NCI-H1105 treated with DMSO at 0.1 percent for 48 hours (cell line): ENCODE results near the gene ZP4.

ENCODE experiments used
- DNase-seq: peaks from one replicate; lab custom pipeline; 2025; lab: John Stamatoyannopoulos, UW

Gene ZP4

GRCh38 chr1:237890822-237891221 is at the start of gene ZP4:
ZP4 (minus strand) TSS chr1:237890922; CDS start chr1:237890635, 287 bp downstream.
- no peak for DNase-seq

GRCh38 chr1:237938553-237938952 is 47.8 kb upstream of the ZP4 start:
- DNase-seq: no peak

- DNase-seq: no peak
These were observed 47.3 kb upstream of the ZP4 start for GRCh38 chr1:237938068-237938467.

DNA sequence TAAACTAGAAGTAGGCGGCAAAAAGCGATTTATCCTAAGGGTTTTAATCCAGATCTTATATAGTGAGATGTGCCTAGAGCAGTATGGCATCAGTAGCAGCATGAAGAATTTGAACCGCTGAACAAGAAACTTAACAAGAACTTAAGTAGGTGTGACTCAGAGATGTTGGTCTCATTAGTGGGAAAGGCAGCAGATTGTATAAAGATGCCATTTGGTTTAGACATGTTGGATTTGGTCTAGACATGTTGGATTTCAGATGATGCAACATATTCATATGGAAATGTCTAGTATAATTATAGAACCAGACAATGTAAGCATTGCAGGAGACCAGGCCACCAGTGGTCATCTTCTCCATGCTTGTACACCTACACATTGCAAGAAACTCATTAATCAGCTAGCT is 42.1 kb upstream of the ZP4 start:
- no peak for DNase-seq

DNA sequence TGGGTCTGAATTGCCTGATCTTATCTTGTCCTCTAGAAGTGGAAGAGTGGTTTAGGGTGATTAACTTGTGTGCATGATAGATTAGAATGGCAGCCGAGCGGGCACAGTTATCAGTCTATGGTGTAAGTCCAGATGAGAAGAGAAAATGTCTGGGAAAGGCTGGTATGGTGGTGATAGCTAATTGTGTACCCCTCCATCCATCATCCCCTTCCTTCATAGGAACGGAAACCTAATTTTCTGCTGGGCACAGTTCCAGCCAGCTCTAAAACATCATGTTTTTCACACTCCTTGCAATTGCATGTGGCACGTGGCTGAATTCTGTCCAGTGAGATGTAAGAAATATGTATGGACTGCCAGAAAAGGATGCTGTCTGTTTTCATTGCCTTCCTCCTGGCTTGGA is 40.9 kb upstream of the ZP4 start:
- no peak for DNase-seq

GRCh38 chr1:237927198-237927597 is 36.5 kb upstream of the ZP4 start:
- no peak for DNase-seq

GRCh38 chr1:237921306-237921705 is 30.6 kb upstream of the ZP4 start:
- no peak for DNase-seq

GRCh38 chr1:237913345-237913744 is 22.6 kb upstream of the ZP4 start:
- DNase-seq: no peak

DNA sequence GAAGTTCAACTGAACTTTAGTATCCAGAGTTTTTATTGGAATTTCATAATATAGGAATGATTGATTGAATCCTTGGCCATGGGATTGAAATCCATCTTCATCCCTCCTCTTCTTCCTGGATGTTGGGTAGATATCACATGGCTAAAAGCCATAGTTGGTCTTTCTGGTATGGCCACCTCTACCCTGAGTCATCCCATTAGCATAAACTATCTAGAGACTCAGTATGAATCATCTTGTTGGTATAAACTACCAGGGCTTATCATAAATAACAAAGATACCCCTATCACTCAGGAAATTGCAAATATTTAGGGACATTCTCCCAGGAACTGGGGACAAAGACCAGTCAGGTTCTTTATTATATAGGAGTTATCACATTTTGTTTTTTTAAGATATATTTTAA is 21.2 kb upstream of the ZP4 start:
- no peak for DNase-seq

DNA sequence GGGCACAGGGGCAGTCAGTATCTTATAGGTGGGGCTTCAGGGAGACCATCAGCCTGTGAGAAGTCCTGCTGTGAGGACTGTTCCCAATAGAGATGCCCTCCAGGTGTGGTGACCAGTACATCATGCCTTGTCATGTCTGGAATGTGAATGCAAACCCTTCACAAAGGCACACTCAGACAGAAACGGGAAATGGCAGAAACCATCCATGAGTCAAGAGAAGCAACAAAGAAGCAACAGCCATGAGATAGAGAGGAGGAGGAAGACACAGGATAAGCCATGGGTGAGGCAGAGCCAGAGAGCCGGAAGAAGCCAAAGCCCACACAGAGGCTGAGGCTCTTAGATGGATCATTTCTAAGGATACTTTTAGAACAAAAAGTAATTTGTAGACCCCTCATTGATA is 20.1 kb upstream of the ZP4 start:
- no peak for DNase-seq

GRCh38 chr1:237903961-237904360 is 13.2 kb upstream of the ZP4 start:
- DNase-seq: no peak

DNA sequence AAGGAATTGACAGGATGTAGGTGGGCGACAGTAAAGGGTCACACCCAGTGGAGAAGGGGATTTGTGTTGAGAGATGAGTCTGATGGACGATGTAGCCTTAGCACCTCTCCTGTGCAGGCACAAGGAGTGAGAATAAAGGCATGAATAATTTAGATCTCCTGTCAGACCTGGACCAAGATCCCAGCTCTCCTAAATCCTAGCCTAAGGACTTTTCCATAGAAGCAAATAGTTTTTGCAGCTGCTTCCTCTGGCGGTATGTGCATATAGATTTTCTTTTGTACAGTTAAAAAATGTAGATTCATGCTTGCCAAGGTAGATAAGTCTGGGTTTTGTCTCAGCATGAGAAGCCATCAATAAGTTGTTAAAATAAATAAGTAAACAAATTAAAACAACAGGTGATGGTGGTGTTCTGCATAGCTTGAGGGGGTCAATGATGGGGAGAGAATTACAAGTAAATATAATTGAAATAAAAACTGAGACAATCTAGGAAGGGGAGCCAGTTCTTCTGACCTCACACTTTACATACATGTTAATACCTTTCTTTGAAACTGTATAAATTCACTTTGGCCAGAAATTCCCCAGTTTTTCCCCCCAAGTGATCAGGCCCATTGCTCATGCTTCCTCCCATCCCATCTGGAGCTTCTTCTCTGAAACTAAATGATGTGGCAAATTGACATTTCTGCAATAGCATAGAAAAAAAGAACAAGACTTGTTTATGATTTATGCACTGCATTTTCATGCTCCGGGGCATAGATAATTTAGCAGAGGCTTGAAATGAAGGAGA is 12.4 kb upstream of the ZP4 start:
- no peak for DNase-seq

DNA sequence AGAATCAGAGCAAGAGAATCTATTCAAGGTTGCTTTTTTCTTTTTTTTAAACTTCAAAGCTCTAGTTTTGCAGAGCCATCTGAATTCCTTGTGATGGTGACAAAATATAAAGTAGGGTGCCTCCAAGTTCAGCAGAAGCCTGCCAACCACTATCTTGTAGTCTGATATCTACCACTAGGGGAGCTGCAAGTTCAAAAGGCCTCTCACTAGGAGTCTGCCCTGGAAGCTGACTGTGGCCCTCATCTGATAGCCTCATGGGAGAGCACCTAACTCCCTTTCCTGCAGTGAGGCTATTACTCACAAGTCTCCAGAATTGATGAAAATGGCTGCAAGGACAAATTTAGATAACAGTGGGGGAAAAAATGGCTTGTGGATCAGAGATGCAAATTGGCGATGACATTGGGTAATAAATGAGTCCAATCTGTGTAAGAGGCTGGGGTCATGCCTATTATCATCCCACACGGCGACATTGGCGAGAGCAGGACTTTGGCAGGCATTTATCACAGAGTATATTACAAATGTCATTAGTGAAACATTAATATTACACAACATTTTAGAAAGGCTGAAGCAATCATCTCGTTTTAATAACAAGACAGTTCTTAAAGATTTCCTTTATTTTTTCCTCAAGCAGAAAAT is 10.7 kb upstream of the ZP4 start:
- peak; percentile 2 for DNase-seq

- DNase-seq: no peak
These were observed 4.9 kb upstream of the ZP4 start for GRCh38 chr1:237895630-237896029.

DNA sequence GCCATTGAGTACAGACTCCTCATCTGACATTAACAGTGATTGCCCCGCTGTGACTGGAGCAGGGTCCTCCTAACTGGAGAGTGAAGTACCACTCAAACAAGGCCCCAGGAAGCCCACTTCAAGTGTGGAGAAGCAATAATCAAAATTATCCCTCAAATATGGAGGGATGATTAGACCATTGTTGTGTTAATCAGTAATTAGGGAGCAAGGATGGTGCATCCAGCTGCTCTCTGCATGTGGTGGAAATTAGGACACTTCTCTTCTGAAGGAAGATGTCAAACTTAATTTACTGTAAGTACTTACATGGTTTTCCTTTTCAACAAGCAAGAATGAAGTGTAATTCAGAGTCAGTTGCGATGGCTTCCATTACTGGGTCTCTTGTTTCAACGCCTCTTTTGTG is 3.4 kb upstream of the ZP4 start:
- no peak for DNase-seq

DNA sequence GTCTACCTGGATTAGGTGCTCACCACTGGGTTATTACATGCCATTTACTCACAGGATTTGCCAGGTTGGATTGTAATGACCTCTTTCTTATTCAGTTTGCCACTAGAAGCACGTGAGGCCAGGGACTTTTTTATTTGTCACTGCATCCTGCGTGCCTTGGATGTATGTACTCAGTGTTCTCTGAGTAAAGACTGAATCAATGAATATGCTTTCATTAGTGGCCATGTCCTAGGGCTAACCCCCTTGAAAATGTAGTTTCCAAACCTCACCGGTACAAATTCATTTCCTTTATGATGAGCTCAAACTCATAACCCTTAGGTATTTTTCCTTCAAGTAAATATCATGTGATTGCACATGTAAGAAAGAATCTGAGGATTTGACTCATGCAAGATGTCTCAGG is 1.3 kb upstream of the ZP4 start:
- DNase-seq: no peak

DNA sequence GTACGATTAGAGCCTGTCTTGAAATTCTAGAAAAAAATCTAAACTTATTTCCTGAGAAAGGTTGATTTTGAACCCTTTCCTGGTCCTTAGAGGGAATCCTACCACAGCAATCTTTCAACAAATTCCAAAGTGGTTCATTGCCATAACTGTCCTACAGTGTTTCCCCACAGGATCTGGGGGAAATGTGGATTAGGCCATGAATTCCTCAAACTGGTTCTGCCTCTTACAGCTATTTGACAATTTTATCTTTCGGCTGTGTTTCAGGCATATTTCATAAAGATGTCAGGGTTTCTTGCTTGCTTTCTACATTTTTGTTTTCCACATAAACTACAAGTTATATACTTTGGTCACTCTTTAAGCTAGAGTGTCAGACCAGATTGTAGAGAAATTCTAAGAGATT is 544 bp upstream of the ZP4 start:
- no peak for DNase-seq

- DNase-seq: no peak
These were observed 306 bp downstream of the ZP4 start for GRCh38 chr1:237890416-237890815.

DNA sequence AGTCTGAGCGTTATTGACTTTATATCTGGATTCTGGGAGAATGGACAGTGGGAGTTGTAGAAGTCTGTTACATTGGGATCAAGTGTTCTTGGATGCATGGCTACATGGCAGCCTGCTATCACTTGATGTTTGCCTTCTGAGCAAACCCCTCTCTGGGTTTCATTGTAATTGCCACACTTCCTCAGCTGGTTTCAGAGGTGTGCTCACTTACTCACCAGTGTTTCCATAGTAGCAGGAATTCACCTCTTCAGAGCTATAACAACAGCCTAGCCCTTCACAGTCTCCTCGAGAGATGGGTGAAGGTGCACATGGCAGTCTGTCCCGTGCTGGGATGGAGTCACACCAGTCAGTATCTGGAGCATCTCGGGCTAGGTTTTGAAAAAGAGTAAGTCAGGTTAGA is 2.6 kb downstream of the ZP4 start:
- no peak for DNase-seq

DNA sequence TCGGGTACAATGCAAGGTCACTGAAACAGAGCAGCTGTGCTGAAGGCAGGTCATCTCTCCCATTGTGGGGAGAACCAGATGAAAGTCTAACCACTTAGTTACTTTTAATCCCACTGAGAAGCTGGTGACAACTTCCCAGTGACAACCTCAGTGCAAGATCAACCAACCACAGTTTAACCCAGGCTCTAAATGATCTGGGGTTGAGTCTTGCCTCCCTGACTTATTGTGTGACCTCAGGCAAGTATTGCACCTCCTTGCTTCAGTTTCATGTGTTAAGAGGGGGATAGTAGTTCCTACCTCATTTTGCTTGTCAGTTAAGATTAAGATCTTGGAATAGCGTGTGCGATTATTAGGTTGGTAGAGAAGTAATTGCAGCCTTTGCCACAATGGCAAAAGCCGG is 3.2 kb downstream of the ZP4 start:
- DNase-seq: no peak

DNA sequence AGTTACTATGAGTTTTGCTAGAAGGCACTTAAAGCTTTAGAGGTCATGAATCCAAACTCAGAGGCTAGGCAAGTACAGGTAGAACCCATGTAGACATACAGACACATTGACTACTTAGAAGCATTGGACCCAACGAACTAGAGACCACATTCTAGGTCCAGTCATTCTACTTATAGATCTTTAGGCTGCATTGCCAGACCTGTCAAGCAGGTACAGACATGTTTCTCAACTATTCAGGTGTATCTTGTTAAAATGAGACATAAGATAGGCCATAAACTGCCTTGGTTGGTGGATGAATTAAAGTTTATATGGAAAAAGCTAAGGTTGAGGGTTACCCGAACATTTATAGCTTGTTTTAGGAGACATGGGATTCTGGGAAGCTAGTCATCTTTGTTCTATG is 6.5 kb downstream of the ZP4 start:
- no peak for DNase-seq

GRCh38 chr1:237879195-237879594 is 11.5 kb downstream of the ZP4 start:
- no peak for DNase-seq

DNA sequence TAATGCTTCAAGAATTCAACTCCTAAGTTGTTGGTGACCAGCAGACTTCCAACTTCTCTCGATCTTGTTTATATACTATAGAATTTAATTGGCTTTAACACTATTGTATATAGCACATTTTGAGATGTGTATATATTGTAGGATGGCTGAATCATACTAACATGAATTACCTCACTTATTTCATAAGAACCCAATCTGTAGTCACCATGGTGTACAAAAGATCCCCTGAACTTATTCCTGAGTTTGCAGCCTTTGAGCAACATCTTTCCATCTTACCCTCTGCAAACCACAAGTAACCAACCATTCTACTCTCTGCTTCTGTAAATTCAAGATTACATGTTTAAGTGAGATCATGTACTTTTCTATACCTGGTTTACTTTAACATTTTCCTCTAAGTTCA is 12.3 kb downstream of the ZP4 start:
- DNase-seq: no peak

- DNase-seq: no peak
These were observed 13.1 kb downstream of the ZP4 start for GRCh38 chr1:237877631-237878030.
